ENCODE data around the gene ITGA7.

GRCh38 chr12:55663391-55663790 is 44.3 kb downstream of the ITGA7 start:
- TF ChIP-seq RARB (CRISPR knock-in tag; IDR thresholded peaks at IDR 0.05) (no peak), PATZ1 (CRISPR knock-in tag; IDR thresholded peaks at IDR 0.05; ENCODE audit: borderline replicate concordance) (no peak), POU6F1 (CRISPR knock-in tag; IDR thresholded peaks at IDR 0.05; ENCODE audit: borderline replicate concordance, low read depth) (no peak), TSHZ2 (CRISPR knock-in tag; IDR thresholded peaks at IDR 0.05) (no peak), CSRNP3 (CRISPR knock-in tag; IDR thresholded peaks at IDR 0.05) (no peak), BACH2 (CRISPR knock-in tag; IDR thresholded peaks at IDR 0.05; ENCODE audit: borderline replicate concordance) (no peak), ESRRG (CRISPR knock-in tag; IDR thresholded peaks at IDR 0.05) (no peak)

All from SK-N-SH treated with all-trans-retinoic acid at 6 μM for 48 hours (cell line).